ENCODE measurements around the gene LTBP1. TPM values are rescaled to one million over a fixed set of nuclear protein-coding genes. Genes with fewer than 3 reads are reported as not detected.
A peak's percentile ranks its signal among the peaks of the same experiment; 100 is the strongest.

LTBP1 gene
- polyA plus RNA-seq, 1 donor (not counting 4 experiments of a cell fraction or from before 2014, with no cell fraction given), result 9.2 TPM

- FAIRE-seq (peak; percentile 23), DNase-seq (ENCODE audit: low read depth, low spot score) (no peak)
Measured at GRCh38 chr2:33375054-33375453, 428.3 kb downstream of the LTBP1 start.

GRCh38 chr2:33377048-33377447 lies 430.3 kb downstream of the LTBP1 start:
- no peak overlapping the region for H3K4me3 ChIP-seq (ENCODE audit: control insufficient read depth in 2 of 3, extremely low read depth in 1 of 3, insufficient read depth in 2 of 3, low read depth in 1 of 3, low read length in 3 of 3)
- H3K27me3 ChIP-seq (ENCODE audit: control insufficient read depth, extremely low read depth, insufficient read depth, low read length), result no peaks in the 10 kb centered on the region
- H3K36me3 ChIP-seq (ENCODE audit: control insufficient read depth in 2 of 2, extremely low read depth in 1 of 2, insufficient read depth in 2 of 2, low read length in 2 of 2), result no peaks in the 10 kb centered on the region
- H3K9ac ChIP-seq (ENCODE audit: control insufficient read depth, extremely low read depth, insufficient read depth, low read length), result no peak overlapping the region
- H3K4me2 ChIP-seq (ENCODE audit: control insufficient read depth, extremely low read depth, insufficient read depth, low read depth, low read length), result no peak overlapping the region
- no peak overlapping the region for H3K27ac ChIP-seq (ENCODE audit: control insufficient read depth, insufficient read depth, low read length)
- H3K9me1 ChIP-seq (ENCODE audit: control insufficient read depth, extremely low read depth, insufficient read depth, low read length), result no peaks in the 10 kb centered on the region
- H4K20me1 ChIP-seq (ENCODE audit: control insufficient read depth, extremely low read depth, insufficient read depth, low read length), result no peaks in the 10 kb centered on the region
- H3K79me2 ChIP-seq (ENCODE audit: control insufficient read depth, insufficient read depth, low read length), result no peaks in the 10 kb centered on the region
- dilution Hi-C loops (cut with MboI; ENCODE audit: extremely low pct_ligation_motif_present, low sequenced_read_pairs), result no loop called here
- H2AFZ ChIP-seq (ENCODE audit: control insufficient read depth, low read length), result no peak overlapping the region
- no peaks in the 10 kb centered on the region for H3K4me1 ChIP-seq (ENCODE audit: control insufficient read depth, extremely low read depth, insufficient read depth, low read length)
- no peak for DNase-seq (ENCODE audit: low read depth, low spot score)
- H3K9me3 ChIP-seq (ENCODE audit: control insufficient read depth, low read depth, low read length), result no peaks in the 10 kb centered on the region
- no peak for FAIRE-seq
- TF ChIP-seq CTCF (optimal IDR thresholded peaks at IDR 0.05 in 1 of 3, IDR thresholded peaks at IDR 0.05 in 1 of 3, conservative IDR thresholded peaks at IDR 0.05 in 1 of 3; ENCODE audit: extremely low read depth in 1 of 3, insufficient read depth in 2 of 3, low read length in 3 of 3) (no peak), EZH2 (IDR thresholded peaks at IDR 0.05; ENCODE audit: low read length) (no peak)

More at GRCh38 chr2:33375054-33375453, 428.3 kb downstream of the LTBP1 start:
- Histone ChIP-seq H4K20me1 (ENCODE audit: control insufficient read depth, extremely low read depth, insufficient read depth, low read length) (no peaks in the 10 kb centered on the region), H3K36me3 (ENCODE audit: control insufficient read depth in 2 of 2, extremely low read depth in 1 of 2, insufficient read depth in 2 of 2, low read length in 2 of 2) (no peaks in the 10 kb centered on the region), H3K4me2 (ENCODE audit: control insufficient read depth, extremely low read depth, insufficient read depth, low read depth, low read length) (no peak overlapping the region), H3K27ac (ENCODE audit: control insufficient read depth, insufficient read depth, low read length) (no peak overlapping the region), H3K9me1 (ENCODE audit: control insufficient read depth, extremely low read depth, insufficient read depth, low read length) (no peaks in the 10 kb centered on the region), H3K4me1 (ENCODE audit: control insufficient read depth, extremely low read depth, insufficient read depth, low read length) (no peaks in the 10 kb centered on the region), H3K9ac (ENCODE audit: control insufficient read depth, extremely low read depth, insufficient read depth, low read length) (no peak overlapping the region), H3K27me3 (ENCODE audit: control insufficient read depth, extremely low read depth, insufficient read depth, low read length) (no peaks in the 10 kb centered on the region), H3K4me3 (ENCODE audit: control insufficient read depth in 2 of 3, extremely low read depth in 1 of 3, insufficient read depth in 2 of 3, low read depth in 1 of 3, low read length in 3 of 3) (no peak overlapping the region), H3K9me3 (ENCODE audit: control insufficient read depth, low read depth, low read length) (no peaks in the 10 kb centered on the region), H3K79me2 (ENCODE audit: control insufficient read depth, insufficient read depth, low read length) (no peaks in the 10 kb centered on the region), H2AFZ (ENCODE audit: control insufficient read depth, low read length) (no peak overlapping the region)
- dilution Hi-C loops (cut with MboI; ENCODE audit: extremely low pct_ligation_motif_present, low sequenced_read_pairs), result no loop called here
- TF ChIP-seq EZH2 (IDR thresholded peaks at IDR 0.05; ENCODE audit: low read length) (no peak), CTCF (optimal IDR thresholded peaks at IDR 0.05 in 1 of 3, IDR thresholded peaks at IDR 0.05 in 1 of 3, conservative IDR thresholded peaks at IDR 0.05 in 1 of 3; ENCODE audit: extremely low read depth in 1 of 3, insufficient read depth in 2 of 3, low read length in 3 of 3) (no peak)

Measured in keratinocyte (primary cell).